ENCODE data around the gene NPPA.

The NPPA gene

DNA sequence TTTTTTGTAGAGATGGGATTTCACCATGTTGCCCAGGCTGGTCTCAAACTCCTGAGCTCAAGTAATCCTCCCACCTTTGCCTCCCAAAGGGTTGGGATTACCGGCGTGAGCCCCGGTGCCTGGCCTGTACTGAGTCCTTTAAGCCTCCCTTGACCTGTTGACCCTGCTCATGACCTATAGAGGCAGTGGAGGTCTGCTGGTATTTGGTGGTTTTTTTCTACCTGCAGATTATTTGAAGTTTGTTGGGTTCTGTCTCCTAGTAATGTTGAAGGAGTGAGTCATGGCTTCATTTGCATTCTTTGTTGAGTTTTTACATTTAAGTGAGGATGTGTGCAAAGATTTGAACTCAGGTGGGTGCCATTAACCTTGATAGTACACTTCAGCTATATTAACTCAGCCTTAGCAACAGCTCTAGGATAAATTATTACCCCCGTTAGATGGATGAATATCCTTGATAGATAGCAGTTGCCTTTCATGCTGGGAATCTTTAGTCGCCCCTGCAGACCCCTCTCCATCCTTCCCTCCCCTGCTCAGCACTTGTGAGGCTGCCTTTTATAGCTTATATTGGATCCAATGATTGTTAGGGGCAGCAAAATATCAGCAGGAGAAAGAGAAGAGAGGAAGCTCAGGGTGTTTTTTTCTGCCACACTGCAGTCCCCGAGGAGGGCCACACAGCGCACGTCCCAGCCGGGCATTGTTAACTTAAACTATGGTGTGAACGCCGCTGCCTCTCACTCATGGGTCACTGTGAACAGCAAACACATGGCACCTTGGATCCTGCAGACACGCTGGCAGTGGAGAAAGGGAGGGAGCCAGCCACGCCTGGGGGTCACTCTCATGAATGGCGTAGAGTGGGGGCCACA is 26.0 kb upstream of the NPPA start:
- no peak for DNase-seq

DNA sequence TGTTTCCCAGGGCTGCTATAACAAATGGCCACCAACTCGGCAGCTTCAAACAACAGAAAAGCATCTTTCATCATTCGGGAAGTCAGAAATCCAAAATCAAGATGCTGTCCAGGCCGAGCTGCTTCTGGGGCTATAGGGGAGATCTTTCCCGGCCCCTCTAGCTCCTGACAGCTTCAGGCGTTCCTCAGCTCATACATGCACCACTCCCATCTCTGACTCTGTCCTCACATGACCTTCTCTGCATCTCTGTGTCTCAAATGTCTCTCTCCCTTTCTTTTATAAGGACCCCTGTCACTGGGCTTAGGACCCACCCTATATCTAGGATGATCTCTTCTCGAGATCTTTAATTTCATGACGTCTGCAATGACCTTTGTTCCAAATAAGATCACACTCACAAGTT is 25.0 kb upstream of the NPPA start:
- DNase-seq = no peak

DNA sequence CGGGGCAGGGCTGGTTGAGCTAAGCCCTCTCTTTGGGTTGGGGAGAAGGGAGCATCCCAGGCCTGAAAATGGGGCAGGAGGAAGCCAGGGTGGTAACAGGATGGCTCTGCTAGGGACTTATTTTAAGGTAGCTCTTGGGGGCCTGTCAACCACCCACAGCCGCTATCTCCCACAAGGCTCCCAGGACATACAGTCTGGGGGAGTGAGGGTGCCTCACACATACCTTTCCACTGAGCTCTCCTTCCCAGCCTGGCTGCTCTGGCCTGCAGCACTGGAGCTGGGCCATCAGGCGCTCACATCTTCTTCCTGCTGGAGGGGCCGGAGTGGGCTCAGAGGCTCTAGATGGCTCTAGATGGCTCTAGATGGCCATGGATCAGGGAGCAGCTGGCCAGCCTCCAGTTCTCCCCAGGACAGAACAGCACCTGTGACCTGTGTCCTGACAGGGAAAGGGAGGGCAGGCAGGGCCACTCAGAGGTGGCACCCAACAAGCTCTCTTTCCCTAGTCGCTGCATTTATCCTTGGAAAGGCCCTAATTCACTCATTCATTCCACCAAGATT is 22.1 kb upstream of the NPPA start:
- DNase-seq = no peak

DNA sequence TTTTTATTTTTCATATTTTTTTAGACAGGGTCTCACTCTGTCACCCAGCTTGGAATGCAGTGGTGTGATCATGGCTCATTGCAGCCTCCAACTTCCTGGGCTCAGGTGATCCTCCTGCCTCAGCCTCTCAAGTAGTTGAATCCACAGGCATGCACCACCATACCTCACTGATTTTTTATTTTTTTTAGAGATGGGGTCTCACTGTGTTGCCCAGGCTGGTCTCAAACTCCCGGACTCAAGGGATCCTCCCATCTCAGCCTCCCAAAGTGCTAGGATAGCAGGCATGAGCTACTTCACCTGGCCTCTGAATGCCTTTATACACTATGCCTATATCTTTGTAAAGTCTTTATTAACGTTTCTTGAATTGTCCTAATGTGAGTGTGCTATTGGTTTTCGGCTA is 21.5 kb upstream of the NPPA start:
- DNase-seq = no peak

DNA sequence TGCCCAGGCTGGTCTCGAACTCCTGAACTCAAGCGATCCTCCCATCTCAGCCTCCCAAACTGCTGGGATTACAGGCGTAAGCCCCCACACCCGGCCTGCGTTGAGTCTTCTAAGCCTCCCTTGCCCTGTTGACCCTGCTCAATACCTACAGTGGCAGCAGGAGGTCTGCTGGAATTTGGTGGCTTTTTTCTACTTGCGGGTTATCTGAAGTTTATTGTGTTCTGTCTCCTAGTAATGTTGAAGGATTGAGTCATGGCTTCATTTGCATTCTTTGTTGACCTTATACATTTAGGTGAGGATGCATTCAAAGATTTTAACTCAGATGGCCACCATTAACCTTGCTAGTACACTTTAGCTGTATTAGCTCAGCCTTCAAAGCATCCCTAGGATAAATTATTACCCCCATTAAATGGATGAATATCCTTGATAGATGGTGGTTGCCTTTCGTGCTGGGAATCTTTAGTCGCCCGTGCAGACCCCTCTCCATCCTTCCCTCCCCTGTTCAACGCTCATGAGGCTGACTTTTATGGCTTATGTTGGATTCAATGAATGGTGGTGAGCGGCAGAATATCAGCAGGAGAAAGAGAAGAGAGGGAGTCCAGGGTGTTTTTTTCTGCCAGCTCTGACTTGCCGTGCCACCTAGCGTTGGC is 20.9 kb upstream of the NPPA start:
- no peak for DNase-seq

DNA sequence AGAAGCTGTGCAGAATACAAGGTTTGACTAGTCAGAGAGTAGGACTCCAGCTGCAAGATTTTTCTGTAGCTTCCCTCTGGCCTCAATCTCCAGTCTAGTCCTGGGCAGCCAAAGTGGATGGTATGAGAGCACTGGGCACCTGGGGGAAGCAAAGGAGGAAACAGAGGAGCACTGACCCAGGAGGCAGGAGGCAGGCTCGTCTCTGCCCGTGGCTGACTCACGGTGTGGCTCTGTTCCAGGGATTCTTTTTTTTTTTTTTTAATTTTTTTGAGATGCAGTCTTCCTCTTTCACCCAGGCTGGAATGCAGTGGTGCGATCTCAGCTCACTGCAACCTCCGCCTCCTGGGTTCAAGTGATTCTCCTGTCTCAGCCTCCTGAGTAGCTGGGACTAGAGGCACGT is 15.3 kb upstream of the NPPA start:
- DNase-seq = no peak

DNA sequence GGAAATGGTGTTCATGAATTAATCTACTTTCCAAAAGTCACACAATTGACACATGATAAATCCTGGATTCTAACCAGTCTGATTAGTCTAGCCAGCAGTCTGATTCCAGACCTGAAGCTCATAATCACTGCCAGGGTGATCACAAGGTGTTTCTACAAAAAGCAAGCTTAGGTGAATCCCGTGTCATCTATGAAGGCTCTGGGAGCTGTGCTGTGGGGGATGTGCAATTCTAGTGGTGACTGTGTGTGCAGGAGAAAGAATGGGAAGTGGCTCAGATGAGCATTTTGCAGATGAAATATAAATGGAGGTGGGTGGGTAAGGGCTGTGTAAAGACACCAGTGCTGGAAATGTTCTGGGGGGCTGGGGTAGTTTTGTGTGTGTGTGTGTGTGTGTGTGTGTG is 13.0 kb upstream of the NPPA start:
- DNase-seq = no peak

DNA sequence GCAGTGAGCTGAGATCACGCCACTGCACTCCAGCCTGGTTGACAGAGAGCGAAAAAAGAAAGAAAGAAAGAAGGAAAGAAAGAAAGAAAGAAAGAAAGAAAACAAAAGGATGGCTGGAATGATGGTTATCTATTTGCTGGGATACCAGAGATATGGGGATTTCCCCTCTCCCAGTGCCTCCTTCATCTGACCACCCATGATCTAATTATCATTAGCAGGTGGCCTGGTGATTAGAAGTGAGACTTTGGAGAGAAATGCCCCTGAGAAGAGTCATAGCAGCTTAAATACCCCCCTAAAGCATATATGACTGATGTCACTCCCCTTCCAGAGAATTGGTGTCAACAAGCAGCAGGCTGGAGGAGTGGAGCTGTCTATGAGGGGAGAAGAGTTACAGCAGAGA is 12.5 kb upstream of the NPPA start:
- no peak for DNase-seq

DNA sequence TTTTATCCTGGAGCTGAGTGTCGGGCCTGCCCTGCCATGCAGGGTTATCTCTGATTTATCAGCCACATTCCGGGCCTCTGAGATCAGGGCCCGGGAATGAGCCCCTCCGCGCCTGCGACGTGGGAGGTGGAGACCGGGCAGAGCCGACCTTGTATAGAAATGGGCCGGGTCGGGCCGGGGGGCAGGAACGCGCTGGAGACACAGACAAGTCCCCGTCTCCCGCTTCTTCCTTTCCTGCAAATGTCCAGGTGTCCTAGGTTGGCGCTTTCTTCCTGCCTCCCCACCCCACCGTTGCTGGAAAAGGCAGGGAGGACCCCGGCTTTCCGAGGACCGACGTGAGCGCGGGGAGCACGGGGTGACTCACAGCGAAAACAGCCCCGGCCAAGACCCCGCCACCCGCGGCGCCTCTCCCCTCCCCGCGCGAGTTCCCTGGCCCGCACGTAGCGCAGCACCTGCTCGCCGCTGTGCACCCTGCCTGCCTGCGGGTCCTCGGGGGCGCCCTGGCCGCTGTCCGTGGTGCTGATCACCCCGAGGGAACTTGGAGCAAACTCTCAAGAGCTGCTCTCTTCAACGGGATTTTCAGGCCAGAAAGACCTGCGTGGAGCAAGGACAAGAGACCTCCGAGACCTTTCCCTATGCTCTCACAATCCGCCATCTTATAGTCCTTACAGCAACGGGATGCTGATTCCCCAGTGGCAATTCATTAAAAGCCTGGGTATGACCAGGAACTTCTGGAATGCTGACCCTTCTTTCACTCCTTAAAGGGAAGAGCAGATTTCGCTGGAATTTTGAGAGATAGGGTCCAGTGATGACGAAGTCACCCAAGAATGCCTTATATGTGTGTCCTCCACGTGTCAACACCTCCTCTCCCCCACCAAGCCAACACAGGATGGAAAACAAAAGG is 11.6 kb upstream of the NPPA start:
- DNase-seq = peak; percentile 88

DNA sequence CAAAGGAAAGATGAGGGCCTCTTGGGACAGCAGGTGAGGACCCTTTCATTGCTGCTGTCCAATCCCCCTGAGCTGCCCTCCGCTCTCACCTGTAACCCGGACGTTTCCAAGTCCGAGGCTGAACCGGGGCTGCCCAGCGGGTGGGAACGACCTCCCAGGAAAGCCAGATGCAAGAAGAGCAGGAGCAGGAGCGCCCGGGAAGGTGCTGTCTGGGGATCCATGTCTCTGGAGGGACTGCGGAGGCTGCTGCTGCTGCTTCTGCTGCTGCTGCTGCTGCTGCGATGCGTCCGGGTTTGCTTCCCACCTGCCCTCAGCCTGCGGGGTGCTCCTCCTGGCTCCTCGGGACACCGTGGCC is 11.0 kb upstream of the NPPA start, which contains the start of gene NPPB:
TSS of gene NPPB (minus strand) at position 333 of the 355 bp plus-strand sequence. CDS start at position 221, 112 bp downstream.
- no peak for DNase-seq

DNA sequence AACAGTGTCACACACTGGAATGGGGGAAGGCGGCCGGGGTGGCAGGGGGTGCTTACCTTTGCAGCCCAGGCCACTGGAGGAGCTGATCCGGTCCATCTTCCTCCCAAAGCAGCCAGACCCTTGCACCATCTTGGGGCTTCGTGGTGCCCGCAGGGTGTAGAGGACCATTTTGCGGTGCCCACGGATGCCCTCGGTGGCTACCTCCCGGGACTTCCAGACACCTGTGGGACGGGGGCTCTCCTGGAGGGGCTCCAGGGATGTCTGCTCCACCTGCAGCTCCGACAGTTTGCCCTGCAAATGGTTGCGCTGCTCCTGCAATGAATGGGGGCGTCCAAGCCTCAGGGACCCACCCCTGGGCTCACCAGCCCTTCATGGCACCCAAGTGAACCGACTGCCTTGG is 10.6 kb upstream of the NPPA start:
- DNase-seq = no peak

DNA sequence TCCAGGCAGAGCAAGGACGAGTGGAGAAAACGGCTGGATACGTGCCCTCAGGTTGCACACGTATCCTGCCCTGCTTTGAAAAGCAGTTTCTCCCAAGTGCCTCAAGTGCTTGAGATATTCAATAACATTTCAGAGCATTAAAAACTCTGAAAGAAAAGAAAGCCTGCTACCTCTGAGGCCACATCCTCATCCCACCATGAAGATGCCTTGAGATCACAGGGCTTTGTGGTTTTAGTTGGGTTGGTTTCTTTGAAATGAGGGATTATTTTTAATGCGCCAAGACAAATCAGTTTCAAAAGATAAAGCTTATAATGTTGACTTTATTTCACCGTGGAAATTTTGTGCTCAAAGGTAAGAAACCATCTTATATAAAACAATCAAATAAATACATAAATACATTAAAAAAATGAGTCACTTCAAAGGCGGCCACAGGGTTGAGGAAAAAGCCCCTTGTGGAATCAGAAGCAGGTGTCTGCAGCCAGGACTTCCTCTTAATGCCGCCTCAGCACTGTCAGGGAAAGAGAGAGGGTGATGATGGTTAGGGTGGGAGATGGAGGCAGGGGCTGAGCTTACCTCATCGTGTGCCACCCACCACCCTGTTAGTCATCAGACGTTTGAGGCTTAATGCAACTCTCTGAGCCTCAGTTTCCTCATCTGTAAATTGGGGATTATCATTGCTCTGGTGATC is 9.7 kb upstream of the NPPA start:
- DNase-seq = no peak

DNA sequence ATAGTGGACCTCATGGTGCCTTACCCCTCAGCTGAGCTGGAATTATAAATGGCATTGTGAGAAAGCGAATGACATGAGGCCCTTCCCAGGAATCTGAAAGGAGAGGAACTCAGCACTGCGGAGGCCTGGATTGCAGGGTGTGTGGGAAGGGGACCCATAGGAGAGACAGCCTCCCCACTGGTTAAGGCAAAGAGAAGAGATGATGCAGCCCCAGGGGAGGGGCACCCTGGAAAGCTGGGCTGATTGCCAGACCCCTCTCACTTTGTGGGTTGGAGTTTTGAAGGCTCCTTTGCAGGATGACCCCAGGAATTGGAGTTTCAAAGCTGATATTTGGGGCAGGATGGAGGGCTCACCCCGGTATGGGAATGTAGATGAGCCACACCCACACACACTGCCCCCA is 9.1 kb upstream of the NPPA start:
- DNase-seq = no peak

DNA sequence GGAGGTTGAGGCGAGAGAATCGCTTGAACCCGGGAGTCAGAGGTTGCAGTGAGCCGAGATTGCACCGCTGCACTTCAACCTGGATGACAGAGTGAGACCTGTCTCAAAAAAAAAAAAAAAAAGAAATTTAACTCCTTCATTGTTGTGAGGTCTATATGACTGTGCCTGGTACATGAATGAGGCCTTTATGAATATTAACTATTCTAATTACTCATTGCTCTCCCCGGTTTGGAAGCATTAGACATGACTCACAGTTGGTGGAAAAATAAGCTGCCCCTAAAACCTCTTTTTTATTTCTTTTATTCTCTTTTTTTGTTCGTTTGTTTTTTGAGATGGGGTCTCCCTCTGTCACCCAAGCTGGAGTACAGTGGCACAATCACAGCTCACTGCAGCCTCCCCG is 7.8 kb upstream of the NPPA start:
- DNase-seq = no peak

DNA sequence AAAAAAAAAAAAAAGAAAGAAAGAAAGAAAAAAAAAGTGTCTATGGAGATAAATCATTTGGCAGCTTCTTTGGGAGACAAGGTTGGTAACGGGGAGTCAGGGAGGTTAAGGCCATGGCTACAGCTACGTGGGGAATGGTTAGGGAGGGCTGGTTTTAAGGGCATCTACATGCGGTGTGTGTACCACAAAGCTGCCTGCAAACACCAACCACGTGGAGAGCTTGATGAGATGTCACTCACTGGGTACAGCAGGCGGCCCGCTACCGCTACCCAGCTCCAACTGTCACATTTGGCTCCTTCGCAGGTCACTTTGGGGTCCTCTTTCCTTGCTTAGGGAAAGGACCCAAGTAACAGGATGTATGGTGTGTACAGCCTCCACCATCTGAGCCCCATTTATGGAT is 6.9 kb upstream of the NPPA start:
- no peak for DNase-seq

DNA sequence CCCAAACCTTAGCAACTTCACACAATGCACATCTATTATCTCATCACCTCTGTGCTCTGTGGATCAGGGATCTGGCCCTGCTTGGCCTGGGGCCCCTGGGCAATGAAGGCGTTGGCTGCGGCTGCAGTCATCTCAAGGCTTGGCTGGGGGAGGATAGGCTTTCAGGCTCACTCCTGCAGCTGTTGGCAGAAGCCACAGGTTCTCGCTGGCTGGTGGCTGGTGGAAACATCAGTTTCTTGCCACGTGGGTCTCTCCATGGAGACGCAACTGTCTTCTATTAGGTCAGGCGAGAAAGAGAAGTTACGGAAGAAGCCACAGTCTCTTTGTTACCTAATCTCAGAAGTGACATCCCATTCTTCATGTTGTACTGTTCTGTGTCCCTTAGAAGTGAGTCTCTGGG is 3.6 kb upstream of the NPPA start:
- no peak for DNase-seq

DNA sequence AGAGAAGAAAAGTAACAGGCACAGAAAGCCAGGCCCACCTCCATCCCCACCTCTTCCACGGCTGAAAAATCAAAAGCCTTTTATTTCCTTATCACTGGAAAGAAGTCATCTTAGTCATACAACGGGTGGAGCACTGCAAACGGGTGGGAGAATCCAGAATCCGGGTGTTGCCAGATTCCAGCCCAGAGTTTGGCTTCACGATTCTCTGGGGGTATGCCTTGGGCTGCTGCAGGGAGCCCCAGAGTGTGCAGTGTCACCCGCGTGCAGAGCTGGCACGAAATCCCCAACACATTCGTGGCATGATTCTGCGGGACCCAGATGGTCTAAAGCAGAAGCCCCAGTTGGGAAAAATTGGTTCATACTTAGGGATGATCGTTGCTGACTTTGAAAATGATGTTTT is 2.6 kb upstream of the NPPA start:
- no peak for DNase-seq

DNA sequence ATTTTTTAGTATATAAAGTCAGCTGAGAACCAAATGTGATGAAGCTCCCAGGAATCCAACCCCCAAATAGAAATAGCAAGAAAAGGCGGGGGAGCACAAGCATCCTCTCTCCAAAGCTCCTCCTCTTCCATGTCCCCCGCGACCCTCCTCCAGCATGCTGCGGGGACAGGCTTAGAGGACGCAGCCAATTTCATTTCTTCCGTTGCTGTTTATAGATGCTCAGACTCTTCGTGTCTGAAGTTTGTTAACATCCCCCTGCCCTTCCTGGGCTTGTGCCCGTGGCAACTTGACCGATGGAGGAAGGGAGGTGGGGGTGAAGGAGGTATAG is 754 bp upstream of the NPPA start:
- no peak for DNase-seq

DNA sequence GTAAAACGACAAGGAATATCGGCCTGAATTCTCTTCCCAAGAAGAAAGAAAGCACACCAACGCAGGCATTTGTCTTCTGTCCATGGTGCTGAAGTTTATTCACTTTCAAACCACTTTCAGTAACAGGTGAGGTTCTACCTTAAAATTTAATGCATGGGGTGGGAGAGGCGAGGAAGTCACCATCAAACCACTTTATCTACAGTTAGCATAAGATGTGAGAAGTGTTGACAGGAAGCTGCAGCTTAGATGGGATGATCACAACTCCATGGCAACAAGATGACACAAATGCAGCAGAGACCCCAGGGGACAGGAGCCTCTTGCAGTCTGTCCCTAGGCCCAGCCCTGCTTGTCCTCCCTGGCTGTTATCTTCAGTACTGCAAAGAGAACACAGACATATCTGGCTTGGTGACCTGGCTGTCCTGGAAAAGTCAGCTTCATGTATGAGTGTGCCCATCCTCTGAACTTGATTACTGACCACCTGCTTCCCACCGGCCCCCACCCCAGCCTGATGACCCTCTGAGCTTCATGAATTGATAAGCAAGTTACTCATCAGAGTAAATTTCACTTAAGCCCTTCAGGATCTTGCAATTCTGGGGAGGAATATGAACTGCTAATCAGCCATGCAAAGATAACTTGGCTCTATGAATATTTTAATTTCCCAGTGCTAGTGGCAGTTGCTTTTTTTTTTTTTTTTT is 1.8 kb downstream of the NPPA start:
- no peak for DNase-seq

DNA sequence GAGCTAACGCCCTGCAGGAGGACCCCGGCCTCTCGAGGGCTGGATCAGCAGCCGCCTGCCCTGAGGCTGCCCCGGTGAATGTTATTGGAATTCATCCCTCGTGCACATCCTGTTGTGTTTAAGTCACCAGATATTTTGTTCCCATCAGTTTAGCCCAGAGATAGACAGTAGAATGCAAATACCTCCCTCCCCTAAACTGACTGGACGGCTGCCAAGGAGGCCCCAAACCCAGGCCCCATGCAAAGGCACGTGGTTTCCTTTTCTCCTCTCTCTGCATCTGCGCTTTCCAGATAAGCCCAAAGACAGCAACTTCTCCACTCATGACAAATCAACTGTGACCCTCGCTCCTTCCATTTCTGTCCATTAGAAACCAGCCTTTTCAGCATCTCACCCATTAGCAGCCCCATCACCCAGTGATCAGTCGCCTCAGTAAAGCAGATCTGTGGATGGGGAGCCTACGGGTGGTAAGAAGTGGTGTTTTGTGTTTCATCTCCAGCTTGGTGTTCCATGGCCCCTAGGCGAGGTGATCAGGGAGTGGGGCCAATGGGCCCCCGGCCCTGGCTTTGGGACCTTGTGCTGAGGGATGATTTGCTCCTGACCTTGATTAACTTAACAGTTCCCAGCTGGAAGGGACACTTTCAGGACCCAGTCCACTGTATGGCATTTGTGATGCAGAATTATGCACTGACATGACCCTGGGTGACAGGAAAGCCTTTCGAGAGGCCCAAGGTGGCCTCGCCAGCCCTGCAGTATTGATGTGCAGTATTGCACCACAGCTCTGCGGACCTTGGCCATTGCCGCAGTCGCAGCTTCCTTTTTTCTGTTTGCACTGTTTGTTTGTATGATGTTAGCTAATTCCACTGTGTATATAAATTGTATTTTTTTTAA is 5.2 kb downstream of the NPPA start:
- no peak for DNase-seq

All from activated CD8-positive, alpha-beta memory T cell treated with anti-CD3 and anti-CD28 coated beads, Interleukin-2, amount 50 U/mL, for 48 hours (primary cell).